ENCODE measurements around the gene SMPD1.

The SMPD1 gene

DNA sequence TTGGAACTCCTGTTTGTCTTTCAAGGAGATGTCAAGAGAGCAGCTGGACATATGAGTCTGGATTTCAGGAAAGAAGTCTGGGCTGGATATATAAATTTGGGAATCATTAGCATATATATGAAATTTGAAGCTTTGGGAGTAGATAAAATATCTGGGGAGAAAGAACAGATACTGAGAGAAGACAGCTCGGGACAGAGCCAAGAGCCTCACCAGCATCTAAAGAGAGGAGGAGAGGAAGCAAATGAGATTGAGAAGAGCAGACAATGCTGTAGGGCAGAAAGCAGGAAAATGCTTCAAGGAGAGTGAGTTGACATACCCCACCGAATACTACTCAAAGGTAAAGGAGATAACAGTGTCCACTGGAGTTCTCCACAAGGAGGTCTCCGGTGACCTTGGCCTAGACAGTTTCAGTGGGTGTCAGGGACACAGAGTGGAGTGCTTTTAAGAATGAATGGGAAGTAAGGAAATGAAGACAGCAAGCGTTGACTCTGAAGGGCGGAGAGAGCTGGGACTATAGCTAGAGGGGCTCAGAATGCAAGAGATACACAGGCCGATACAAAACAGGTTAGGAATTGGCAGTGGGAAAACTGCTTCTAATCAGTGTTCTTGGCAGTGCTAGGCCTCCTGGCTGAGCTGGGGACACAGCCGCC is 27.8 kb downstream of the SMPD1 start:
- DNase-seq = no peak

DNA sequence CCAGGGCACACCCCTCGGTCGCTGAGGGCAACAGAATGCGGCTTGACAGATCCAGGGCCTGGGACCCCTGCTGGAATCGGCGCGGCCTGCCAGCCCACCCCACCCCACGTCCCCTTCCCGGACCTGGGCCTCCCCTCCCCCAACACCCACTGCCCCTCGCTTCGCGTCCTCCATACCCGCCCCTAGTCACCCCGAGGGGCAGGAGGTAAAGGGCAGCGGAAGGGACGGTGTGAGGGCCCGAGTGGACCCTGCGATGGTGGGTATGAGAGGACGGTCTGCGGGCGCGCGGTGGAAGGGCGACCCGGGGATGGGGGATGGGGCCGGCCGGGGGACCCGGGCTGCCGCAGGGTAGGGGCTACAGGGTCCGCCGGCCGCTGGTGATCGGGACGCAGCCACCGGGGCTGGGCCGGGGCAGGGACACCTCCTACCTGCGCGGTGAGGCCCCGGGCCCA is 28.3 kb downstream of the SMPD1 start:
- DNase-seq = no peak

DNA sequence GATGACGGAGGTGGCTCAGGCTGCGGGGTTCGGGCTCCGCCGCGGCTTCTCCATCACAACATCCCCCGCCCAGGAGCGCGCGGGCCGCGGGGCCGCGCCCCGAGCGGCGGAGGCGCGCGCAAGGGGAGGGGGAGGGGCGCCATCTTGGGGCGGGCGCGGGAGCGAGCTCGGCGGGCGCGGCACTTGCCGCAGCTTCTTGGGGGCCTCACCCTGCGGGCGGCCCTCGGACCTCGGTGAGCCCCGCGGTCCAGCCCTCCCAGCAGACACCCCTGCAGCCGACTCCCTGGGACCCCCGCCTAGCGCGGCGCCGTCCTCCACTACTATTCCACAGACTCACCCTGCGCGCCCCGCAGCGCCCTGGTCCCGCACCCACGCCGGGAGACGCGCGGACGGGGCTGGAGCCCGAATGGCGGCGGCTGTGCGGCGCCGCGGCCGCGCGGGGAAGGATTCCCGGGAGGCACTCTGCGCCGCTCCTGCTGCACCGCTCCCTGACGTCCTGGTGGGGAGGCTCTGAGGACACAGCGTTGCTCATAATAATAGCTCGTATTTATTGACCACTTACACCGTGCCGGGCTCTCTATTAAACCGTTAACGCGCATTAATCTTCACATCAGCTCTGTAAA is 28.8 kb downstream of the SMPD1 start, which contains the start of gene APBB1:
Gene APBB1 (minus strand): TSS at position 86 of the 623 bp plus-strand sequence. CDS start 7,747 bp downstream, outside the sequence.
- DNase-seq = peak; percentile 33

DNA sequence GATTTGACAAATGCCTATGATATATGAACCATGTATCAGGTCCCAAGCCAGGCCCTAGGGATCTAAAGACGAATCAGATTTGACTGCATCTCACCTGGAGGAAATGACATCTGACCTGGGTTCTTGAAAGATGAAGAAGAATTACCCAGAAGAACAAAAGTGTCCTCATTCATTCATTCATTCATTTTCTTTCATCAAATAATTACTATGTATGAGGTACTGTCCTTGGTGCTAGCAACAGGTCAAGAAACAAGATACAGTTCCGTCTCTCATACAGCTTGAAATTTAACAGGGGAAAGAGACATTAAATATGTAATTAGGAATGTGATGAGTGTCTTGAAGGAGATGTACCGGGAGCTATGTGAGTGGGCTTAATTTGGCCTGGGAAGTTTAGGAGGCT is 30.4 kb downstream of the SMPD1 start:
- DNase-seq = no peak

DNA sequence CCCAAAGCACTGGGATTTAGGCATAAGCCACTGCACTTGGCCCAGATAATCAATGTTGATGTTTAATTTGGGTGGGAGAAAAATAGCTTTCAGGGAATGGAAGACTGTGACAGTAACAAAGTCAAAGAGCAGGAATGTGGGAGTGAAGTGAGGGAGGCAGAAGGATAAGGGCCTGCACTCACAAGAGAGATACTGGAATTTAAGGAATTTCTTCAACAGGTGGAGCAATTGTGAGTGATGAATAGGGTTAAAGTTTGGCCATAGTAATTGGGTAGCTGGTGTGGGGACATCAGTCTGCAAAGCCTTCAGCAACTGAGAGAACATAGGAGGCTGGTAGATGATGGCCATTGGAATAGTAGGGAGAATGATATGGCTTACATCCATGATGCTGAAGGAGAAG is 37.2 kb downstream of the SMPD1 start:
- DNase-seq = no peak

DNA sequence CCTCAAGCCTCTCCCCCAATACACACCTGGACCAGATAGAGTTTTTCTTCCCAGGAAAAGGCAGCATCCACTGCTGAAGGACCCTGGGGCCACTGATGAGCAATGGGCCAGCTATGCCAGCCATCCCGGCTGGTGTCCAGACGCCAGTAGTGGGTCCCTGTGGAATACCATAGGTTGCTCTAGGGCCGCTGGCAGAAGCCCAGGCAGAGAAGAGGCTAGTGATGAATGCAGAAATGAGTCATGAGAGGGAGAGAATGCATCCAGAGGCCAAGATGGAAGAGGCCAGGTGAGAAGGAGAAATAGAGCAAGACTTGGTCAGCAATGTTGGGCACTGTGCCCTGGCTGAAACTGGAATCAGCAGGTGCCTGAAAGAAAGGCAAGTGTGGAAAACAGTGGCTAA is 41.6 kb downstream of the SMPD1 start:
- DNase-seq = no peak

DNA sequence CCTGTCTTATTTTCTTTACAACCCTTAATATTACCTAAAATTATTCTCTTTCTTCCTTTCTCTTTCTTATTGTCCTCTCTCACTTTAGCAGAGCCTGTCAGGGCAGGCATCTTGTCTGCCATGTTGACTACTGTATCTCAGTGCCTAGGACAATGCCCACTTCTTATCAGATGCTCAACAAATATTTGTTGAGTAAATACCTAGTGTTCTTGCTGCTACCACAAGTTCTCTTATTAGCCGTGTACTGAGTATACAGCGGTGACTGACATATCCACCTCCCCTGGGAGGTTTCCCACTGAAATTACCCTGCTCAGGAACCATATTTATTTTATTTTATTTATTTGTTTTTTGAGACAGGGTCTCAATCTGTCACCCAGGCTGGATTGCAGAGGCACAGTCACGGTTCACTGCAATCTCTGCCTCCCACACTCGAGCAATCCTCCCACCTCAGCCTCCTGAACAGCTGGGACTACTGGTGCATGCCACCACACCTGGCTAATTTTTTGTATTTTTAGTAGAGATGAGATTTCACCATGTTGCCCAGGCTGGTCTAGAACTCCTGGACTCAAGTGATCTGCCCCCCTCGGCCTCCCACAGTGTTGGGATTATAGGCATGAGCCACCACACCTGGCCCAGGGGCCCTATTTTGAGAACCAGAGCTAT is 43.9 kb downstream of the SMPD1 start:
- DNase-seq = no peak

DNA sequence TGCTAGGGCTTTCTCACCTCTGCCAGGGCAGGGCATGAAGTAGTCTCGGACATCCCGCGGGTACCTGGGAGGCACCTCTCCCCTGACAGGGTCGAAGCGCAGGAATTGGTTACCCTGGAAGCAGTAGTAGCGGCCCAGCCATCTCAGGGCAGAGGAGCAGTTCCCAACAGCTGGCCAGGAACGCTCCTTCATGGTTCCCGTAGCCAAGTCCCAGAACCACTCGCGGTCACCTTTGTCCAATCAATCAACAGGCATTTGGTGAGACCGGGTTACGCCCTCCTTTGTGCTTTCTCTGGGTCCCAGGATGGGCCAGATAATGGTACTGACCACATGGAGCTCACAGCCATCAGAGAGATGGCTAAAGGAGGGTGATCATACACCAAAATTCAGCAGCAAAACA is 47.1 kb downstream of the SMPD1 start:
- DNase-seq = no peak

DNA sequence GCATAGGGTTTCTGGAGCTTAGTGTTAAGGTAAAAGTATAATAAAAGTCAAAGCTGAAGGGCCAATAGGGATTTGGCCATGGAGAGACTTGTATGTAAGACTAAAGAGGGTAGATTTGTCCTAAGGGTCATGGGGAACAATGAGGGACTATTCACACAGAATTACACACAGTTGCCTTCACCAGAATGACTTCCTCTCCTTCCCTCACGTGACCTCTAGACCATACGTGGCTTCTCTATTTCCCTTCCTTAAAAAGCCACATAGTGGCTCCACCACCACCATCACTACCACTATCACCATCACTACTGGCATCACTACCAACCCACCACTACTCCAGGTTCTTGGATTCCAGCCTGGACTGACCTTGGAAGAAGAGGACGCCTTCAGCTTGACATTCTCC is 47.7 kb downstream of the SMPD1 start:
- DNase-seq = no peak

DNA sequence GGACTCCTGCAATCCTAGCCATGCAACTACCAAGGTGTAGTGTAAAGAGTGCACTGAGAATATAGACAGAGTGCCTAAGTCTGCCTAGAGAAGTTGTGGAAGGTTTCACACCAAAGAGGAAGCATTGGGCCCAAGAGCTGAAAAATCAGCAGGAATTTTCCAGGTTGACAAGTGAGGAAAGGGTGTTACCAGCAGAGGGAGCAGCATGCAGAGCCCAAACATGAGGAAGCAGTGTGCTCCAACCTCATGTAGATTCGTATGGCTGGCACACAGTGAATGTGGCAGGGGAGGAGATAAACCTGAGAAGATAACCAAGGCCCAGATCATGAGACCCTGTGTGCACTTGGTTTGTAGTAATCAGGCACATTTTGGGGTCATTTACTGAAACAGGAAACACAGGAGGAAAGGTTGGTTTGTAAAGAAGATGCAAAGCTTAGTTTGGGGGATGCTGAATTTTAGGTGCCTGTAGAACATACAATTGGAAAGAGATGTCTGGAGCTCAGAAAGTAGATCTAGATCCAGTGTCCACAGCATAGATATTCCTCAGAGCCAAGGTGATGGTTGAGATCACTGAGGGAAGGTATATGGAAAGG is 48.8 kb downstream of the SMPD1 start:
- DNase-seq = no peak

DNA sequence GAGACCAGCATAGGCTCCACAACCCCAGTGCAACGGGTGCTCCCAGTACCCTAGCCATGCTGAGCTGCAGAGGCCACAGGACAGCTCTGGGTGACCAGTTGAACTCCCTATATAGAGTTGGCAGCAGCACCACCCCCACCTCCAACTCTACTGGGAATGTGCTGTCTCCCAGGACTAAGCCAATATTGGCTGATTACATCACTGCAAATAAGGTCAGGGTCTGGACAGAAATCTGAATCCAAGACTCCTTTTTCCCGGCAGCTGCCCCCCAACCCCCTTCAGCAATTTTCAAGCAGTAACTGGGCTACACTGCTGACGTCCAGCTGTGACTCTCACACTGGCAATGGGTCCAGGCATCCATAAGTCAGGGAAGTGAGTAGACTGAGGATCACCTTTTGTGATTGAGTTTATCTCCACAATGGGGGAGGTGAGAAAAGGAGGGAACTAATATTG is 50.7 kb downstream of the SMPD1 start, which contains the start of gene HPX:
Gene HPX (minus strand): TSS at position 82 of the 453 bp plus-strand sequence. CDS start 24 bp downstream, at position 58.
- no peak for DNase-seq

DNA sequence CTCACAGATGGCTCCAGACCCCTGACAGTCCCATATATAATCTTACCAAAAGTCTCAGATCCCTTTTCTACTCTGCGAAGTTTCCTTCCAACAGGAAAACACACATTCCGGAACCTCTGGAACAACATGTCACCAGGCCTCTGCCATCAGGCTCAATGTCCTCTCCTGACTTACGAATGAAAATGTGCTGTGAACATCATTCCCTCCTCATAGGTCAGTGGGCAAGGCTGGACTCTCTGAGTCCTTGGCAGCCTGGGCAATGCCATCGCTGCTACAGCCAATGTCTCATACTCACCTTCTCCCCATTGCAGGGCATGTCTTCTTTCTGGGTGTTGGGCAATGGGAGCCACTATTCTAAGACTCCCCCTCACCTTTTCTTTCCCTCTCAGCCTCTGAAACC is 52.2 kb downstream of the SMPD1 start:
- no peak for DNase-seq

DNA sequence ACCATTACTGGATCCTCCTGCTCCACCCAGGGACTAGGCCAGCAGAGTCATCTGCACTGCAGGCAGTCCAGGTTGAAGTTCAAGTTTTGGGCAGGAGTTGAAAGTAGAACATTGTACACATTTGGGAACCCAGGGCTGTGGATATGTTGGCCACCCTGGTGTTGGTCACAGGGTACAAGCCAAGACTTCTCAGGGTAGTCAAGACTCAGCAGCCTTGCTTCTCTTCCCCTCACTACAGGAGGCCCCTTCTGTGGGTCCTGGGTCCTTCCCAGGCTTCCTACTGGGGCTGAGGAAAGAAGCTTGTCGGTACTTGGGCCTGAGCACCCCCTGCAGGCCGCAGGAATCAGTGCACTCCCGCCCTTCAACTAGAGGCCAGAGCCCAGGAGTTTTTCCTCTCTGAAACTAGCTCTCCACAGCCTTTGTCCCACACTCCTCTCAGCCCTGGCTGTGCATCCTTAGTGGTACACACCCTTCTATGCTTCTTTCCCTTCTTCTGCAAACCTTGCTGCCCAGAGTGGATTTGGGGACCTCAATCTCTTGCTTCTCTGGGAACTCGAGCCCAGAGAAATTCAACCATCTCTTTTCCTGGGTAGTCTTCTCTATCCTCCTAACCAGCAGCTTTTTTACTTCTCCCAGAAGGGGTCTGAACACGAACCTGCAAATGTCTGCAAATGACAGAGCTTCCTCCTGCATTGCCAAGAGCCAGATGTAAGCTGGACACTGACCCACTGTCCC is 53.2 kb downstream of the SMPD1 start:
- DNase-seq = peak; percentile 30

Measured in NK-92 treated with Interleukin-12 subunit alpha and Interleukin-12 subunit beta, amount 100 ng/mL, for 24 hours (cell line).